Stomach (tissue), 4 donors: ENCODE results near the gene ARPC1A.
"Not testable (repeated sequence)": the region's sequence is repeated elsewhere in the genome, so short reads cannot be mapped to it uniquely, and the experiment has no call there.

Experiments
- CTCF ChIP-seq, 7 experiments: fragments of 450-650 bp in 4 of 7; fragments of 200-600 bp in 3 of 7; sonication (generic) in 3 of 7; IDR thresholded peaks; one replicate each; pipeline ENCODE4 v1.5.1; 2016 to 2019; ENCODE audit warnings: antibody characterized with exemption in 7 of 7, control low read depth in 2 of 7, mild to moderate bottlenecking in 1 of 7
- EP300 ChIP-seq: sonication (generic); formaldehyde crosslinking; IDR thresholded peaks from one replicate; pipeline ENCODE4 v1.6.1; 2017; ENCODE audit warnings: antibody characterized with exemption
- POLR2A ChIP-seq, 4 donors: fragments of 450-650 bp; IDR thresholded peaks; one replicate each; pipeline ENCODE4 v1.6.1; 2016; ENCODE audit warnings: antibody characterized with exemption in 4 of 4, control low read depth in 2 of 4, mild to moderate bottlenecking in 1 of 4, moderate library complexity in 1 of 4

- TF ChIP-seq CTCF (IDR thresholded peaks at IDR 0.05); POLR2A (IDR thresholded peaks at IDR 0.05); EP300: not testable (repeated sequence)
Measured at GRCh38 chr7:99322659-99323058, 3.0 kb upstream of the ARPC1A start.
